Body of pancreas (tissue), 4 donors: ENCODE data around the gene ANAPC2. TPM values are rescaled to one million over a fixed set of nuclear protein-coding genes. Genes with fewer than 3 reads are reported as not detected.

Experiments used
- ATAC-seq: fragments of 150-250 bp; one replicate; pipeline ENCODE4 v1.9.1; 2016
- DNase-seq, 4 donors: peaks; one replicate each; pipeline ENCODE4 v3.0.0-alpha.2; 2019
- H3K27ac ChIP-seq, 4 donors: fragments of 200-600 bp; sonication (generic); 1 replicate in 3 of 4; 2 replicates in 1 of 4; pipeline versions ENCODE4 v1.5.1 to v1.6.1; 2016 to 2019; ENCODE audit warnings: mild to moderate bottlenecking in 1 of 4, mixed read lengths in 1 of 4, moderate library complexity in 1 of 4
- H3K27me3 ChIP-seq, 2 donors: fragments of 200-600 bp; sonication (generic); one replicate each; pipeline ENCODE4 v1.6.0; 2016; ENCODE audit warnings: mild to moderate bottlenecking in 1 of 2
- H3K36me3 ChIP-seq, 2 donors: fragments of 200-600 bp; sonication (generic); replicated peaks in 1 of 2; 2 replicates each; pipeline ENCODE4 v1.5.1; 2016; ENCODE audit warnings: low read depth in 2 of 2; ENCODE audit not compliant: insufficient read depth in 1 of 2
- H3K4me1 ChIP-seq: fragments of 200-600 bp; sonication (generic); one replicate; pipeline ENCODE4 v1.6.0; 2016
- H3K4me3 ChIP-seq, 2 donors: fragments of 200-600 bp; sonication (generic); 1 replicate in 1 of 2; 2 replicates in 1 of 2; pipeline ENCODE4 v1.5.1; 2016 to 2019
- H3K9me3 ChIP-seq, 3 donors: fragments of 200-600 bp; sonication (generic); 1 replicate in 2 of 3; 2 replicates in 1 of 3; pipeline ENCODE4 v1.5.1; 2016
- CTCF ChIP-seq, 7 experiments: fragments of 450-650 bp in 4 of 7; fragments of 200-600 bp in 3 of 7; sonication (generic) in 3 of 7; IDR thresholded peaks; one replicate each; pipeline ENCODE4 v1.5.1; 2016 to 2019; ENCODE audit warnings: antibody characterized with exemption in 7 of 7
- POLR2A ChIP-seq, 3 donors: fragments of 450-650 bp; IDR thresholded peaks; one replicate each; pipeline ENCODE4 v1.6.1; 2016; ENCODE audit warnings: antibody characterized with exemption in 3 of 3, mild to moderate bottlenecking in 2 of 3
- WGBS, 2 donors: methylation state at CpG; one replicate each; pipeline ENCODE4 v1.1.5; 2017; 5-methylcytosine and 5-hydroxymethylcytosine counted together
- intact Hi-C: fragments of 100-400 bp; cut with DNase I; formaldehyde crosslinking; loops from one replicate; pipeline ENCODE4 v1.15.1; 2023
- total RNA-seq, 2 donors: library from RNA; depleted of rRNA; stranded (reverse); fragments of >200 nt; gene quantifications; one replicate each; pipeline ENCODE4 v1.1.0, GENCODE V29; 2016

ANAPC2 gene
- total RNA-seq, 2 donors from 2014 or later: 24.1 to 51.7 TPM

DNA sequence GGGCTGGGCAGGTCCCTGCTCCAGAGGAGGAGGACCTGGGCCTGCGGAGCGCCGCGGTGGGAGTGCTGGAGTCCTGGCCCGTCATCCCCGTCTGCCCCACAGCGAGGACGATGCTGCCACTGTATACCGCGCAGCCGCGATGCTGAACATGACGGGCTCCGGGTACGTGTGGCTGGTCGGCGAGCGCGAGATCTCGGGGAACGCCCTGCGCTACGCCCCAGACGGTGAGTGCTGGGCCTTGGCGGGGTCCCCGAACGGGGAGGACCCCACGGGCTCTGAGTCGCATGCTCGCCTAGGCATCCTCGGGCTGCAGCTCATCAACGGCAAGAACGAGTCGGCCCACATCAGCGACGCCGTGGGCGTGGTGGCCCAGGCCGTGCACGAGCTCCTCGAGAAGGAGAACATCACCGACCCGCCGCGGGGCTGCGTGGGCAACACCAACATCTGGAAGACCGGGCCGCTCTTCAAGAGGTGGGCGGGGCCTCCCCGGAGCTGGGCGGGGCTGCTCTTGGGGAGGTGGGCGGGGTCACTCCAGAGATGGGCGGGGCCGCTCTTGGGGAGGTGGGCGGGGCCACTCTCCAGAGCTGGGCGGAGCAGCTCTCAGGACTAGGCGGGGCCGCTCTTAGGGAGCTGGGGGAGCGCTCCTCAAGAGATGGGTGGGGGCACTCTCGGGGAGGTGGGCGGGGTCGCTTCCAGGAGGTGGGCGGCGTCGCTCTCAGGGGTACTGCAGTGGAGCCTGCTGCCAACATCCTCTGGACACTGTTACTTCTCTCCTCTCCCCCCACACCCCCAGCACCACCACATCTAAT lies 31.6 kb downstream of the ANAPC2 start:
- no peak for ATAC-seq
- H3K36me3 ChIP-seq: no peaks in the 10 kb centered on the region
- peaks cover 9% of the 10 kb centered on the region for H3K4me1 ChIP-seq
- intact Hi-C loops: no loop called here
- no peaks in the 10 kb centered on the region for H3K9me3 ChIP-seq
- 4 to 8% methylated on average over 5 to 62 of the region's 65 CpGs for WGBS, 2 donors
- H3K27me3 ChIP-seq: peaks cover 0 to 16% of the 10 kb centered on the region in 2 donors
- H3K4me3 ChIP-seq: no peak overlapping the region
- TF ChIP-seq POLR2A (IDR thresholded peaks at IDR 0.05): no peak
- no peak for TF ChIP-seq CTCF (IDR thresholded peaks at IDR 0.05)
- H3K27ac ChIP-seq: no peak overlapping the region
- peak in 1 of 4 donors; percentile 22 for DNase-seq

DNA sequence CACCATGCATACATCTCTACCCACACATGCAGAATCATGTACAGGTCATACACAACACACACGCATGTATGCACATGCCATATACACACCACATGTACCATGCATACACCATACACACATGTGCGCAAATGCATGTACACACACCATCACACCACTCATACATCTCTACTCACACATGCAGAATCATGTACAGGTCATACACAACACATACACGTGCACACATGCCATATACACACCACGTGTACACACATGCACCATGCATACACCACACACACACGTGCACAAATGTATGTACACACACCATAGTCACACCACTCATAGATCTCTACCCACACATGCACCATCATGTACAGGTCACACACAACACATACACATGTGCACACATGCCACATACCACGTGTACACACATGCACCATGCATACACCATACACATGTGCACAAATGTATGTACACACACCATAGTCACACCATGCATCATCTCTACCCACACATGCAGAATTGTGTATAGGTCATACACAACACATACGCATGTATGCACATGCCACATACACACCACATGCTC lies 35.4 kb downstream of the ANAPC2 start:
- TF ChIP-seq CTCF (IDR thresholded peaks at IDR 0.05) (no peak), POLR2A (IDR thresholded peaks at IDR 0.05) (no peak)
- no peak overlapping the region for H3K4me3 ChIP-seq
- no peaks in the 10 kb centered on the region for H3K27me3 ChIP-seq
- intact Hi-C loops: no loop called here
- DNase-seq (no peak), ATAC-seq (no peak)
- no peaks in the 10 kb centered on the region for H3K9me3 ChIP-seq
- H3K27ac ChIP-seq: no peak overlapping the region
- 83 to 94% methylated on average over 7 of the region's 7 CpGs for WGBS, 2 donors
- H3K36me3 ChIP-seq: no peaks in the 10 kb centered on the region
- H3K4me1 ChIP-seq: peaks cover 6% of the 10 kb centered on the region

DNA sequence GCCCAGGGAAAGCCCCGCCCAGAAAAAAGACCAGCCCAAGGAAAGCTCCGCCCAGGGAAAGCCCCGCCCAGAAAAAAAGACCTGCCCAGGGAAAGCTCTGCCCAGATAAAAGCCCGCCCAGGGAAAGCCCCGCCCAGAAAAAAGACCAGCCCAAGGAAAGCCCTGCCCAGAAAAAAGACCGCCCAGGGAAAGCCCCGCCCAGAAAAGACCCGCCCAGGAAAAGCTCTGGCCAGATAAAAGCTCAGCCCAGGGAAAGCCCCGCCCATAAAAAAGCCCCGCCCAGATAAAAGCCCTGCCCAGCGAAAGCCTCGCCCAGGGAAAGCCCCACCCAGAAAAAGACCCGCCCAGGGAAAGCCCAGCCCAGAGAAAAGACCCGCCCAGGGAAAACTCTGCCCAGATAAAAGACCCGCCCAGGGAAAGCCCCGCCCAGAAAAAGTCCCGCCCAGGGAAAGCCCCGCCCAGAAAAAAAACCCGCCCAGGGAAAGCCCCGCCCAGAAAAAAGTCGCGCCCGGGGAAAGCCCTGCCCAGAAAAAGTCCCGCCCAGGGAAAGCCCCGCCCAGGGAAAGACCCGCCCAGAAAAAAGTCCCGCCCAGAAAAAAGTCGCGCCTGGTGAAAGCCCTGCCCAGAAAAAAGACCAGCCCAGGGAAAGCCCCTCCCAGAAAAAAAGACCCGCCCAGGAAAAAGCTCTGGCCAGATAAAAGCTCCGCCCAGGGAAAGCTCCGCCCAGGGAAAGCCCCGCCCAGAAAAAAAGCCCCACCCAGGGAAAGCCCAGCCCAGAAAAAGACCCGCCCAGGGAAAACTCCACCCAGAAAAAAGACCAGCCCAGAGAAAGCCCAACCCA lies 37.5 kb downstream of the ANAPC2 start:
- 20 to 29% methylated on average over 32 to 34 of the region's 34 CpGs for WGBS, 2 donors
- H3K27me3 ChIP-seq: peaks cover 0 to 5% of the 10 kb centered on the region in 2 donors
- no peaks in the 10 kb centered on the region for H3K4me1 ChIP-seq
- no peak overlapping the region for H3K4me3 ChIP-seq
- ATAC-seq (peak; percentile 65), DNase-seq (peak in 3 of 4 donors; percentile 56 to 76 (median 66))
- TF ChIP-seq POLR2A (IDR thresholded peaks at IDR 0.05) (no peak), CTCF (IDR thresholded peaks at IDR 0.05) (no peak)
- no peaks in the 10 kb centered on the region for H3K36me3 ChIP-seq
- H3K27ac ChIP-seq: no peak overlapping the region
- intact Hi-C loops: no loop called here
- no peaks in the 10 kb centered on the region for H3K9me3 ChIP-seq

- Histone ChIP-seq H3K27ac (no peak overlapping the region), H3K9me3 (no peaks in the 10 kb centered on the region), H3K36me3 (no peaks in the 10 kb centered on the region), H3K4me1 (no peaks in the 10 kb centered on the region), H3K27me3 (peaks cover 0 to 5% of the 10 kb centered on the region in 2 donors), H3K4me3 (no peak overlapping the region)
- TF ChIP-seq POLR2A (IDR thresholded peaks at IDR 0.05) (no peak), CTCF (IDR thresholded peaks at IDR 0.05) (no peak)
- WGBS, 2 donors: 44 to 53% methylated on average over 15 to 20 of the region's 20 CpGs
- intact Hi-C loops: no loop called here
- no peak for DNase-seq
- ATAC-seq: peak; percentile 16
Observed at GRCh38 chr9:137149942-137150616, 38.3 kb downstream of the ANAPC2 start.
